NK-92 (cell line): ENCODE results near the gene C2CD5.

Source experiments
- DNase-seq: peaks from one replicate; lab custom pipeline; 2025; ENCODE audit not compliant: unreplicated experiment; lab: John Stamatoyannopoulos, UW

The C2CD5 gene

DNA sequence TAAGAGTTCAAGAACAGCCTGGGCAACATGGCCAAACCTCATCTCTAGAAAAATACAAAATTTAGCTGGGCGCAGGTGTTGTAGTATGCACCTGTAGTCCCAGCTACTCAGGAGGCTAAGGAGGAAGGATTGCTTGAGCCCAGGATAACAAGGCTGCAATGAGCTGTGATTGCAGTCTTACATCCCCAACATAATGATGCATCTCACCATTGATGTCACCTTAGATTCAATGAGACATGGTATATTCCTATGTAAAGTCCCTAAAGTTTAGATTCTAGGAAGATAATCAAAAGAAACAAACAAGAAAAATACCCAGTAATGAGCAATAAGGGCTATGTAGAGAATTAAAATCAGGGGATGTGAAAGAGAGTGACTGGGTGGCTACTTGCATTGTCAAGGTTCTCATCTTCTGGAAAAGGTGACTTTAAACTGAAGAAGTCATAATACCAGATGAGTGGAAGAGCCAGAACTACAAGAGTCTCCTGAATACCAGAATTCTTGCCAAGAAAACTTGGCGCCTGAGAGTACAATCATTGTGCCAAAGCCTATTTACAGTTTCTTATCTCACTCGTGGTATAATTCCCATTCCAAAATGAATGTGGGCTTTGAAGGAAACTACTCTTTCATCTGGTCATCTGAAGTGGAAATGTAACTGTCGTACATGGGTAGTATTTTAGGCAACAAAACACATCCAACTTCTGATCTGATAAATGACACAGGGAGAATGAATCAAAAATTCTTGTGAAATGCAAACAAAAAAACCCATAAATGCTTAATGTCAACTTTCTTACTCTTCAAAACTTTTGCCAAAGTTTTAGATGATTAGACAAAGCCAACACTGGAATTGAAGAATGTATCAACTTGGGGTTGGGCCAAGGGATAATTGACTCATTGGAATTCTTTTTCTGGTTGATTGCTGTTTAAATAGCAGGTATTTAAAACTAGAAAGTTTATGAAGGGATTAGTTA, 128.7 kb downstream of the C2CD5 start:
- no peak for DNase-seq

DNA sequence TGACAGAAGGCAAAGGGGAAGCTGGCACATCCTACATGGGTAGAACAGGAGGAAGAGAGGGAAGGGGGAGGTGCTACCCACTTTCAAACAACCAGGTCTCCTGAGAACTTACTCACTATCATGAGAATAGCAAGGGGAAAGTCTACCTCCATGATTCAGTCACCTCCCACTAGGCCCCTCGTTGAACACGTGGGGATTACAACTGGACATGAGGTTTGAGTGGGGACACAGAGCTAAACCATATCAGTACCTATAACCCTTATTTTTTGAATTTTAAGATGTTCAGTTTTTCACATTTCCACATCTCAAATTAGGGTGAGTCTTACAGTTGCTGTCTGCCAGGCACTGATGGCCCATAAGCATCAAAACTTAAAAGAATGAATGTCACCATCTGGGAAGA, 129.6 kb downstream of the C2CD5 start:
- DNase-seq, result no peak

DNA sequence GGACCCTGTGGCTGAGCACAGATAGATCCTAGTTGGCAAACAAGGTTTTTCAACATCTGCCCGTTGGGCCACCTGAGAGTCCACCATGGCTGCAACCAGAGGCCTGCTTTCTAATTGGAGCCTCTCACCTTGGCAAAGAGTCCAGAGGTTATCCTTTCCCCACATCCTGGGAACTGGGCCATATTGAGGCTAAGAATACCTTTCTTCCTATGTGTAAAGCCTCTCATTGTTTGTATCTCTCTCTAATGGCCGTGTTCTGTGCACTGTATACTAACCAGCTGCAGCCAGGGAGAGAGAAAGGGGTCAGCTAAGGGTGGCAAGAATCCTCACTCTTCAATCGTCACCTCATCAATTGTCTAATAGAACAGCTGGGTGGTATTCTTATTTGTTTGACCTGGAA, 130.8 kb downstream of the C2CD5 start:
- no peak for DNase-seq

DNA sequence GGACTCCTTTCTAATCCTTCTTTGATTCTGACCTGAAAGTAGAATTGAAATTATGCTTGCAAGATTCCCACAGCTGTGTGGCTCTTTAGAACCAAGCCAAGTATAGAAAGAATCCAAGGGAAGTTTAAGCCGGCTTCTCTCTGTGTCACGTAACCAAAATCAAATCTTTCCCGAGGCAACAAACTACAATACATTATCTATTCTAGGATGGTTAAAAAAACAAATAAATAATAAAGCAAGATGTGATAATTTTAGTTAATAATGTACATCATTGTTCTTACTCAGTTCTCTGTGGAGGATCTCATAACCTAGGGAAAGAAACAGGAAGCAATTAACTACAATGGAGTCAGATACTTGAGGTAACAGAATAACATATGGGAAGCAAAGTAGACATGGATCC, 131.8 kb downstream of the C2CD5 start:
- DNase-seq, result no peak

DNA sequence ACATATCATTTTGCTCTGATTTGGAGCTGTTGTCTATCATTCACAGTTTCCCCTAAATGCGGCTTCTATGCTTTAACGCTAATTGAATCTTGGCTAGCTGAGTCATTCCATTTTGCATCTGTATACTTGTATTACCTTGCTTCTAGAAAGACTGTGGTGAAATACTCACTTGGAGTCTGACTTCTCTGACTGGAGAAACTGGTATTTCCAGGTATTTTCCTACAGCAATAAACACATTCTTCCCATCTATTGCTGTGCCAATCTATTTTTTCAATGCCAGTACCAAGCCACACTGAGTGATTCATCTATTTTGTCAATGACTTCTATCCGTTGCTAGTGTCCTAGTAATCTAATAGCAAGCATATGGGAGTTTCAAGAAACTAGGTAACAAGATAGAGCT, 133.9 kb downstream of the C2CD5 start:
- no peak for DNase-seq

DNA sequence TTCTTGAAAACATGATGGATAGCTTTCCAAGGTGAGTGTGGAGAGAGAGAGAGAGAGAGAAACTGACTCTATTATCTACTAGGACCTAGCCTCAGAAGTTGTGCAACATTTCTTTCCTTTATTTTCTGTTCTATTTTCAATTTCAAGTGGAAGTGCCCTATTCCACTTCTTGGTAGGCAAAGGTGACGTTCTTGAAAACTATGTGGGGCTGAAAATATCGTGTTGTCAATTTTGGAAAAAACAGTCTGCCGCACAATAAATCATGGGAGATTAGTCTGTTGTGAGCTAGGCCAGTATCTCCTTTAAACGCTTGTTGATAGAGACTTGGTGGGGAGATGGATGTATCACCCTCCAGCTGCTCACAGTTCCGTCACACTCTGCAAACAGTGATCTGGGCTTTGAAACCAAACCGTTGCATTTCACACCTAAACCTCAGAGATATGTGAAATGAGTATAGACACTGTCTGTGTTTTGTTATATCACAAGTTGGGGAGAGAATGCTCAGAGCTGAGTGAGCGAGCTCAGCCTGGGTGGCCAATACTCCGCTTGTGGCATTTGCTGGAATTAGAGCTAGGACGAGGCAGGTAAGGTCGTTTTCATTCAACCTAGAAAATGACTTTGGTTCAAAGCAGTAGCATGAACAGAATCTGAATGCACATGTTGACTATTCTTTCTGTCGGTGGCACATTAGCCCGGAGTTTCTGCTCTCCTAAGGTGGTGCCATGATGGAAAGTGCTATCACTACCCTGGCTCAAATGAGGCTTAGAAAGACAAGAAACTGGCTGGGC, 134.8 kb downstream of the C2CD5 start:
- no peak for DNase-seq

DNA sequence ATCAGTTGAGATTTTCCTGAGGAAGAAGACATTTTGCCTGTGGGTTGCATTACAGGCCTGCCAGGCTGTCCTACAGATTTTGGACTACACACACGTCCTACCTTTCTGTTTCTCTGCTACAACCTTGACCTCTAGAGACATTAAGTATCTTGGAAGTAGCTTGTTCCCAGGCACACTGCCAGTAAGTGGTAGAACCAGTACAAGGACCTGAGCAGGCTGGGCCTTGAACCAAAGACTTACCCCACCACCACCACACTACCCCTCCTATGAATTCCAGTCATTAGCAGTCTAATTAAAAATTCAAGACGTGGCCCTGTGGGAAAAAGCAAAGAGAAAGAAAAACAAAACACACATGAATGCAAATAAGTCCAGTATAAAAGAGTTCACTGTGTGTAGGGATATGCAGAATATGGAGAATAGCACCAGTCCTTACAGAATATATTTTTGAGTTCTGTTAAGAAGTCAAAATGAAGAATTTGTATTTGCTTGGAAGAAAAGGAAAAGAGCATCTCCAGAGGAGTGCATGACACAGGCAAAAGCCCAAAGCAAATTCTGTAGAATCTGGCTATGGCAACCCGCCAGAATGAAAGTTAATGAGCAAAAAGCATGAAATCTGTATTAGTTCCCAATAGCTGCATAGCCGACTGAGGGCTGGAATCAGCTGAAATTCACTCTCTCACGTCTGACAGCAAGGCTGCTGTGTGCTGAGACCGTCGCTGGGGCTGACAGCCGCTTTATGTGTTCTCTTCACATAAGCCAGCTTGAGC, 135.5 kb downstream of the C2CD5 start:
- no peak for DNase-seq

DNA sequence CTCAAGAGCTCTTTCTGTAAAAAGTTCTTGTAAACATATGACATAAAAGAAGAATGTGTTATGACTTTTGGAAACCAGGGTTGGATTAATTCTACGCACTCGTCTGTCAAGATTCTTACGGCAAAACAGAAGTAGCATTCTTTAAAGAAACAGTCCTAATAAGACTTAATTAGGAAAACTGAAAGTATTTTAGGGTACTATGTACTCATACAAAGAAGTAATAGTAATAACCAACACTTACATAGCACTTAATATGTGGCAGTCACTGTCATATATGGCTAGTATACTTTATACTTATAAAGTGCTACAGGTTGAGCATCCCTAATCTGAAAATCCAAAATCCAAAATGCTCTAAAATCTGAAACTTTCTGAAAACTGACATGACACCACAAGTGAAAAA, 136.9 kb downstream of the C2CD5 start:
- DNase-seq, result no peak

DNA sequence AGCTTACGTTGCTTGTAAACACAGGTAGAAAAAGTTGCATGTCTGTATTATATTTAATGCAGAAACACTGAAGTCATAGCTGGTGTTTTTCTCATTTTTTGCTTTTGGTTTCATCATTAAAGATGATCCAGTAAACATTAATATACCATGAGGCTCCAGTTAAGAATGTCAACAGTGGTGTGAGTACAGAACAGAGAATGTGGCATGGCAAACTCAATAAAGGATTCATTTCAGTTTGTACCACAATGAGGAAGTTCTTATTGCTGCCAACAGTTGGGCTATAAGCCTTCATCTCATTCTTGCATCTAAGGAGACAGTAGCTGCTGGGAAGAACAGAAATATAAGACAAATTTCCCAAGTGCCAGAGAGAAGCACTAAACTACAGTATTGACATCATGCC, 137.7 kb downstream of the C2CD5 start:
- no peak for DNase-seq

DNA sequence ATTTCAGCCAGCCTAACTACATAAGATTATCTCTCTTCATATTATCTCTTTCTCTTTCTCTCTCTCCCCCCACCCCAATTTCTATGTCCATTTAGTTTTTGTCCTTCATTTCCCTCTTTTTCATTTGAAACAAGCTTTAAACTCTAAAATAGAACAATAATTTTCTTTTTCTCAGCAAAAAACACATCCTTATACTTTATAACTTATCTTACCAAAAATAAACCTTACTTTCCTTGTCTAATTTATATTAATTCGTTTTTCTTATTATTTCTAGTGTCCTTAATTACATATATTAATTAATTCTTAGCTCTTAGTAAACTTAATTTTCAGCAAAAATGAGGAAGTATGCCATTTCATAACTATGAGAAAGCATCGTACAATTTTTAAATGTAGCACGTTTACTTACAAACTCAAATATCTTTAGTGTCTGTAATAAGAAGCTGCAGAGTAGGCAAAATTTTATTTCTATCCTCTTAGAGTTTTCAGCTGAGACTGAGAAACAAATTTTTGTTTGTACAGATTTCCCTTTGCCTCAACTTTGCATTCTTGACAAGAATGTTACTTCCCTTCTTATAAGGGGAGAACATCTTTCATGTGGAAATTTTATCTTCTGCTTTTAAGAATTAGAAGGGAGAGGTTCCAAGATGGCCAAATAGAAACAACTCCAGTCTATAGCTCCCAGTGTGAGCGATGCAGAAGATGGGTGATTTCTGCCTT, 144.7 kb downstream of the C2CD5 start:
- DNase-seq, result no peak
